GM15510 (cell line): Measurements from ENCODE around the gene MZT2B.

ENCODE experiments used
- POLR2A ChIP-seq: IDR thresholded peaks from 3 replicates; pipeline ENCODE4 v1.6.1; 2011; ENCODE audit warnings: borderline replicate concordance; ENCODE audit not compliant: insufficient read length; ENCODE audit errors: extremely low read depth

The MZT2B gene

DNA sequence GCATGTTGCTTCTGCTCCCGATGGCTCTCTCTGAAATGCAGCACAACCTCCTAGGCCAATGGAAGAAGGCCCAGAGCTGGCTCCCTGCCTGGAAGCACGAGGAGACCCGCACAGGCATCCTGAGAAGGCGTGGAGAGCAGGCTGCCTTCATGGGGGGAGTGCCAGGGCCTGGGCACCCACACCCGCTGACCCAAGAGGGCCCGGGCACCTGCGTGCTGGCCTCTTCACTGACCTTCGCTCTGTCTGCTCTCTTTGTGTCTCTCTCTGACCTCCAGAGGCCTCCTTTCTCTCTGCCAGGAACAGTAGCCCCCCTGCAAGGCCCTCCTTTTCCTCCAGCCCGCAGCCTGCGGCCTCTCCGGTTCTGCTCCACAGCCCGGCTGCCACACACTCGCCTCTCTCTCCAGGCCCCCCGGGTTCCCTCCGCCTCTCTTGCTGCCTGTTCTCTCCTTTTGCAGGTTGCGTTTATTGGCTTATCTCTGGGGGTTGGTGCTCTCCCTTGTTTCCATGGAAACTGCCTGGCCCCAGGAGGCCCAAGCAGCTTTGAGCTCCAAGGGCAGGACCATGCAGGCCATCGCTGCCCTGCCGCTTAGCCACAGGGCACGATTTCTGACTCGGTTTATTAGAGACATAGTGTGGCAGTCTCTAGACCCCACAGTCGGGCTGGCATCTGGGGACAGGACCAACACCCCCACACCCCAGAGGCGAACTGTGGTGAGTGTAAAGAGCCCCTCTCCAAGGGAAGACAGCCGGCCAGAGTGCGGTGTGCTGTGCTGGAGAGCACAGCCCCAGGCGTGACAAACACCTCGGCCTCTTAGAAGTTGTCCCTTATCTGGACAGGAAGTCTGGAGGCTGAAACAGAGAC, 1.7 kb downstream of the MZT2B start:
- TF ChIP-seq POLR2A, result no peak

DNA sequence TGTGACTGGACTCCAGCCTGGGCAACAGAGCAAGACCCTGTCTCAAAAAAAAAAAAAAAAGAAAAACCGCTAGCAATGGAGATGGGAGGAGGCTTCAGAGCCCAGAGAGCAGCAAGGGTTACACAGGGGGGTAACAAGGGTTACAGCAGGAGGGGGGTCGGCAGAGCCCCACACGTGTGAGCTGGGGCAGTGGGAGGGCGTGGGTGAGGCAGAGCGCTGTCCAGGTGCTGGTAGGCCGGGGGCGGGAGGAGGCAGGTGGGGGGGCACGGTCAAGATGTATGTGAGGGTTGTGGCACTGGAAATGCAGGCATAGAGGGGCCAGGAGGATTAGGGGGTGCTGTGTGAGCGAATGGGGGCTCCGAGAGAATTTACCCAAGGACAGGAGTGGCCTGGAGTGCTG, 3.4 kb downstream of the MZT2B start:
- TF ChIP-seq POLR2A, result no peak

GRCh38 chr2:130185896-130186295, 3.8 kb downstream of the MZT2B start:
- no peak for TF ChIP-seq POLR2A

DNA sequence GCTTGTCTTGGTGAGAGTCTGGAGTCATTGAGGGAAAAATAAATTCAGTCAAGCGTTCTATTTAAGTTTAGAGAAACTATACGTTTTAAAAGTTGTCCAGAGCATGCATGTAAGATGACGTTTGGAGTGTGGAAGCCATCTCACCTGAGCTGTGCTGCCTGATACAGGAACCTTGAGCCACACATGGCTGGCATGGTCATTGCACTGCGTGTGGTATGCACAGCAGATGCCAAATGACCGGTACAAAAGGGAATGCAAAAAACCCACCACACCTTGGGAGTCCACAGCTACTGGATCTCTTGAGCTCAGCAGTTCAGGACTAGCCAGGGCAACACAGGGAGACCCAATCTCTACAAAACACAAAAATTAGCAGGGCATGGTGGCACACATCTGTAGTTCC, 4.3 kb downstream of the MZT2B start:
- no peak for TF ChIP-seq POLR2A

DNA sequence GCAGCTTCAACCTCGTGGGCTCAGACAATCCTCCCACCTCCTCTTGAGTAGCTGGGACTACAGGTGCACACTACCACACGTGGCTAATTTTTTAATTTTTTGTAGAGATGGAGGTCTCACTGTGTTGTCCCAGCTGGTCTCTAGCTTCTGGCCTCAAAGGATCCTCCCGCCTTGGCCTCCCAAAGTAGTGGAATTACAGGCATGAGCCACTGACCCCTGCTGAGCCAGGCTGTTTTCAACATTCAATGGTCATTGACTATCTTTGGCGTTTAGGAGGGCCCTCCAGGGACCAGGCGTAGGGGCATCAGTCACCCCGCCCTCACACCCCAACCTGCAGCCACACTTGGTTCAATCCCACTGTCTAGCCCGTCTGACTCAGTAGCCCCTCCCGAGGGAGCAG, 5.2 kb downstream of the MZT2B start:
- no peak for TF ChIP-seq POLR2A

DNA sequence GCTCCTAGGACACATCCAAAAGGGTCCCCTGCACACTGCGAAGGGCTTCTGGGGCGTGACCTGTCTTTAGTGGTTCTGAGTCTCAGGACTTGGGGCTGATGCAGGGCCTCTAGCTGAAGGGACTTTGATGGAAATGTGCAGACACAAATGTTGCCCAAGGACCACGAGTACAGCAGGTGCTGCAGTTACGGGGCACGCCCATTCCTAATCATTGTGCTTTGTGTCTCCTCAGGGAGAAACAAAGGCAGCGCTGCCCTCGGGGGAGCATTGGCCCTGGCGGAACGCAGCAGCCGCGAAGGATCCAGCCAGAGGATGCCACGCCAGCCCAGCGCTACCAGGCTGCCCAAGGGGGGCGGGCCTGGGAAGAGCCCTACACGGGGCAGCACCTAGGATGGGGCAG, 8.2 kb downstream of the MZT2B start:
- TF ChIP-seq POLR2A, result no peak

DNA sequence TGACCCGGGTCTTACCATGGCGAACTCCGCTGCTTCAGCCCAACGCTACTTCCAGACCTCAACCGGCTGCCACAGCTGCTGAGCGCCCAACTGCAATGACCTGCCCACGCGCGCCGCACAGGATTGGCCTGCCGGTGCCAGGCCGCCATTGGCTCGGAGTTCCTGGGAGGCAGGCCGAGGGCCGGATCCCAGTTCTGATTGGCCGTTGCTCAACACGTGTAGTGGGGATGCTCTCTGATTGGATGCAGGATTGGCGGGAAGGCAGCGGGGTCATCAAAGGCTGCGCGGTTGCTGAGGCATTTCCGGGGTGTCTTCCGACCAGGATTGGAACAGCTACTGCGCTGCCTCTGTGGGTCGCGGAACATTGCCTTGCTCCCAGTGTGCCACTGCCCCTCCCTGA, 16.3 kb downstream of the MZT2B start, which contains the start of gene TUBA3E:
Gene TUBA3E (minus strand): TSS at position 97 of the 400 bp plus-strand sequence. CDS start 79 bp downstream, at position 18.
- no peak for TF ChIP-seq POLR2A

- TF ChIP-seq POLR2A, result no peak
Observed at GRCh38 chr2:130231656-130232055, 49.6 kb downstream of the MZT2B start.
